GM15510 (cell line): Measurements from ENCODE around the gene B3GALT5.

Experiments used
- POLR2A ChIP-seq: IDR thresholded peaks from 3 replicates; pipeline ENCODE4 v1.6.1; 2011; ENCODE audit warnings: borderline replicate concordance; ENCODE audit not compliant: insufficient read length; ENCODE audit errors: extremely low read depth

Gene B3GALT5

GRCh38 chr21:39650801-39651200 lies 38.1 kb downstream of the B3GALT5 start:
- TF ChIP-seq POLR2A = no peak

- TF ChIP-seq POLR2A = no peak
Observed at GRCh38 chr21:39651206-39651605, 38.5 kb downstream of the B3GALT5 start.

GRCh38 chr21:39654951-39655350 lies 42.2 kb downstream of the B3GALT5 start:
- TF ChIP-seq POLR2A = no peak

- TF ChIP-seq POLR2A = no peak
Observed at GRCh38 chr21:39655589-39655988, 42.8 kb downstream of the B3GALT5 start.

GRCh38 chr21:39656209-39656608 lies 43.5 kb downstream of the B3GALT5 start:
- no peak for TF ChIP-seq POLR2A

- no peak for TF ChIP-seq POLR2A
Observed at GRCh38 chr21:39657091-39657689, 44.5 kb downstream of the B3GALT5 start.

- no peak for TF ChIP-seq POLR2A
Observed at GRCh38 chr21:39658066-39658465, 45.3 kb downstream of the B3GALT5 start.

GRCh38 chr21:39659070-39659815 lies 46.5 kb downstream of the B3GALT5 start:
- TF ChIP-seq POLR2A = no peak

GRCh38 chr21:39660191-39660980 lies 47.6 kb downstream of the B3GALT5 start:
- TF ChIP-seq POLR2A = no peak

GRCh38 chr21:39661121-39661520 lies 48.4 kb downstream of the B3GALT5 start:
- TF ChIP-seq POLR2A = no peak

- no peak for TF ChIP-seq POLR2A
Observed at GRCh38 chr21:39661740-39662139, 49.0 kb downstream of the B3GALT5 start.

- TF ChIP-seq POLR2A = no peak
Observed at GRCh38 chr21:39662411-39662953, 49.7 kb downstream of the B3GALT5 start.

GRCh38 chr21:39663066-39663465 lies 50.3 kb downstream of the B3GALT5 start:
- no peak for TF ChIP-seq POLR2A

- TF ChIP-seq POLR2A = no peak
Observed at GRCh38 chr21:39663742-39664492, 51.2 kb downstream of the B3GALT5 start.
